GM12872 (cell line): Measurements from ENCODE around the gene INHBA.

Experiments used
- TF ChIP-seq, protein P1 (sequence below): IDR thresholded peaks from 3 replicates; pipeline ENCODE4 v1.5.1; 2011; ENCODE audit warnings: low read depth, mild to moderate bottlenecking, low read length, moderate library complexity; ENCODE audit not compliant: insufficient read depth

Gene INHBA

DNA sequence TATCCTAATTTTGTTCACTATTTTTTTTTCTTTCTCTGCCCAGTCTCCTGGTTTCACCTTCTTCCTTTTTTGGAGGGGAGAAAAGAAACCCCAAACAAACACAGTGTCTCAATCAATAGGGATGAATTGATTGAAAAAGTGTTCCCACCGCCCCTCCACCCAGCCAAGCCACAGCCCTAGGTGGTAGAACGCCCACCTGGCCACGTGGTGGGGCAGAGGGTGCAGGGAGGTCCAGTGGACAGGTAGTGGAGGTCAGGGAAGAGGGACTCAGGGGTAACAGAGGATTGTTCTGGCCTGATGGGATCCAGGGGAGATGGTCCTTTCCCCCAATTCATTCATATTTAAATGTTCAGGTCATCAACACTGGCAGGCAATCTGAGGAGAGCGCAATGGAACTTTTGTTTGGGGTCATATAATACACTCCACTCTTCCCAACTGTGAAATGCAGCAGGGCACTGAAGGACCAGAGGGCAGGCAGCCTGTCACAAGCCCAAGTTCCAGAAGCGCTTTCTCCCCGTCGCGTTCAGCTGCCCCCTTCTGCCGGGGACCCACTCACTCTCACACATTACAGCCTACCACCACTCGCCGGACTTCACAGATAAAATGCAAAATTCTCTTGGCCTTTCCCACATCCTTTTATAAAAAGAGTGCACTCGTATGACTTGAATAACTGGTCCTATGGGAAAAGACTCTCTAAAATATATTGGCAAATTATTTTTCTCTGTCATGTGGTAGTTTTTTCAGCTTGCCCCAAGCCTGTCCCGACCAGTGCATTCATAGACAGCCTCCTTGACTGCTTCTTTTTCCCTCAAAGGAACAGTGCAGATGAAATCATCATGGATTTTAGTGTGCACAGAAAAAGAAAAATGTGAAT, 1.6 kb downstream of the INHBA start:
- TF ChIP-seq, protein P1, sequence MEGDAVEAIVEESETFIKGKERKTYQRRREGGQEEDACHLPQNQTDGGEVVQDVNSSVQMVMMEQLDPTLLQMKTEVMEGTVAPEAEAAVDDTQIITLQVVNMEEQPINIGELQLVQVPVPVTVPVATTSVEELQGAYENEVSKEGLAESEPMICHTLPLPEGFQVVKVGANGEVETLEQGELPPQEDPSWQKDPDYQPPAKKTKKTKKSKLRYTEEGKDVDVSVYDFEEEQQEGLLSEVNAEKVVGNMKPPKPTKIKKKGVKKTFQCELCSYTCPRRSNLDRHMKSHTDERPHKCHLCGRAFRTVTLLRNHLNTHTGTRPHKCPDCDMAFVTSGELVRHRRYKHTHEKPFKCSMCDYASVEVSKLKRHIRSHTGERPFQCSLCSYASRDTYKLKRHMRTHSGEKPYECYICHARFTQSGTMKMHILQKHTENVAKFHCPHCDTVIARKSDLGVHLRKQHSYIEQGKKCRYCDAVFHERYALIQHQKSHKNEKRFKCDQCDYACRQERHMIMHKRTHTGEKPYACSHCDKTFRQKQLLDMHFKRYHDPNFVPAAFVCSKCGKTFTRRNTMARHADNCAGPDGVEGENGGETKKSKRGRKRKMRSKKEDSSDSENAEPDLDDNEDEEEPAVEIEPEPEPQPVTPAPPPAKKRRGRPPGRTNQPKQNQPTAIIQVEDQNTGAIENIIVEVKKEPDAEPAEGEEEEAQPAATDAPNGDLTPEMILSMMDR: no peak

- TF ChIP-seq, protein P1: no peak
Measured at GRCh38 chr7:41700044-41700471, 2.8 kb downstream of the INHBA start.

- TF ChIP-seq, protein P1: no peak
Measured at GRCh38 chr7:41699516-41699915, 3.4 kb downstream of the INHBA start.

- TF ChIP-seq, protein P1: no peak
Measured at GRCh38 chr7:41698726-41699125, 4.2 kb downstream of the INHBA start.

- TF ChIP-seq, protein P1: no peak
Measured at GRCh38 chr7:41698114-41698513, 4.8 kb downstream of the INHBA start.

DNA sequence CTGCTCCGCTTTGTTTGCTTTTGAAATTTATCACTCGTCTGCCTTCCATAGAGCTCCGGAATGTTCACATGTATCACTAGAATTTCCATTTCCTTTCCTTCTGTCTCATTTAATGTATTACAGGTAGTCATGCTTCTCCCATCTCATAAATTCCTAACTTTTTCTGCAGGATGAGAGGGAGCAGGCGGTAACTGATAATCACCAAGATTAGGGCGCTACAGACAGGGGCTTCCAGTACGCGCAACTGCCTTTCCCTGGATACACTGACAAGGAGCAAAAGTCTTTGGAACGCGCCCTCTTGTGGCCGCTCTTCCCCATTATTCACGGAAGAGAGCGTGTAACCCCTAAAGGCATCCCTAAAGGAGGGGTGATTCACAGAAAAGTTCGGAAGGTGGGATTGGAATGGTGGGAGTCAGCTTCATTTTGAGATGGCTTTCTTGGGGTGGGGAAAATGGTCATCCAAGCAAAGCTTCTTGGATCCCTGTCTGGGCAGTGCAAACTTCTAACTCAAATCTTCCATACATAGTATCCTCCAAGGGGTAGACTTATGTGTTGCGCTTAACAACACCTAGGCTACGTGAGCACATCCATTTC, 6.5 kb downstream of the INHBA start:
- TF ChIP-seq, protein P1: peak; percentile 72

- TF ChIP-seq, protein P1: no peak
Measured at GRCh38 chr7:41695661-41696322, 7.1 kb downstream of the INHBA start.
